ENCODE results near the gene FKBP15. TPM values are rescaled to one million over a fixed set of nuclear protein-coding genes. Genes with fewer than 3 reads are reported as not detected.

FKBP15 gene
- total RNA-seq, 4 donors from 2014 or later = 25.7 to 43.8 (median 29.2) TPM

DNA sequence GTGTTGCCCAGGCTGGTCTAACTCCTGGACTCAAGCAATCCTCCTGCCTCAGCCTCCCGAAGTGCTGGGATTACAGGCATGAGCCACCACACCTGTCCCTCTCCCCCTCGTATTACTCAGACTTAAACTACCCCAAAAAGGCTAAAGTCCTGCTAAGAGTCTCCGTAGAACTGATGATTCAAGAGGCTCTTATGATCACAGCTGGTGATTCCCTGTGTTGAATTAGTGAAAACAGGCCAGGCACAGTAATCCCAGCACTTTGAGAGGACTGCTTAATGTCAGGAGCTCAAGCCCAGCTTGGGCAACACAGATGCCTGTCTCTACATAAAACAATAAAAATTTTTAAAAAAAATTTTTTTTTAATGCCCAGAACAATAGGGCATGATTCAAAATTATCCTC is 45.1 kb upstream of the FKBP15 start:
- Histone ChIP-seq H3K27me3 (no peaks in the 10 kb centered on the region), H3K36me3 (peaks cover 0 to 93% (median 23%) of the 10 kb centered on the region in 3 donors), H3K4me1 (no peaks in the 10 kb centered on the region), H3K4me3 (no peak overlapping the region), H3K9me3 (no peaks in the 10 kb centered on the region), H3K27ac (no peak overlapping the region)
- DNase-seq (ENCODE audit: low spot score in 2 of 2) = no peak
- no peak for TF ChIP-seq POLR2A (IDR thresholded peaks at IDR 0.05)
- TF ChIP-seq EP300 (IDR thresholded peaks at IDR 0.05) = no peak
- TF ChIP-seq, protein P1, sequence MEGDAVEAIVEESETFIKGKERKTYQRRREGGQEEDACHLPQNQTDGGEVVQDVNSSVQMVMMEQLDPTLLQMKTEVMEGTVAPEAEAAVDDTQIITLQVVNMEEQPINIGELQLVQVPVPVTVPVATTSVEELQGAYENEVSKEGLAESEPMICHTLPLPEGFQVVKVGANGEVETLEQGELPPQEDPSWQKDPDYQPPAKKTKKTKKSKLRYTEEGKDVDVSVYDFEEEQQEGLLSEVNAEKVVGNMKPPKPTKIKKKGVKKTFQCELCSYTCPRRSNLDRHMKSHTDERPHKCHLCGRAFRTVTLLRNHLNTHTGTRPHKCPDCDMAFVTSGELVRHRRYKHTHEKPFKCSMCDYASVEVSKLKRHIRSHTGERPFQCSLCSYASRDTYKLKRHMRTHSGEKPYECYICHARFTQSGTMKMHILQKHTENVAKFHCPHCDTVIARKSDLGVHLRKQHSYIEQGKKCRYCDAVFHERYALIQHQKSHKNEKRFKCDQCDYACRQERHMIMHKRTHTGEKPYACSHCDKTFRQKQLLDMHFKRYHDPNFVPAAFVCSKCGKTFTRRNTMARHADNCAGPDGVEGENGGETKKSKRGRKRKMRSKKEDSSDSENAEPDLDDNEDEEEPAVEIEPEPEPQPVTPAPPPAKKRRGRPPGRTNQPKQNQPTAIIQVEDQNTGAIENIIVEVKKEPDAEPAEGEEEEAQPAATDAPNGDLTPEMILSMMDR (IDR thresholded peaks at IDR 0.05) = no peak
- 83 to 90% methylated on average over 3 of the region's 3 CpGs for WGBS, 2 donors

DNA sequence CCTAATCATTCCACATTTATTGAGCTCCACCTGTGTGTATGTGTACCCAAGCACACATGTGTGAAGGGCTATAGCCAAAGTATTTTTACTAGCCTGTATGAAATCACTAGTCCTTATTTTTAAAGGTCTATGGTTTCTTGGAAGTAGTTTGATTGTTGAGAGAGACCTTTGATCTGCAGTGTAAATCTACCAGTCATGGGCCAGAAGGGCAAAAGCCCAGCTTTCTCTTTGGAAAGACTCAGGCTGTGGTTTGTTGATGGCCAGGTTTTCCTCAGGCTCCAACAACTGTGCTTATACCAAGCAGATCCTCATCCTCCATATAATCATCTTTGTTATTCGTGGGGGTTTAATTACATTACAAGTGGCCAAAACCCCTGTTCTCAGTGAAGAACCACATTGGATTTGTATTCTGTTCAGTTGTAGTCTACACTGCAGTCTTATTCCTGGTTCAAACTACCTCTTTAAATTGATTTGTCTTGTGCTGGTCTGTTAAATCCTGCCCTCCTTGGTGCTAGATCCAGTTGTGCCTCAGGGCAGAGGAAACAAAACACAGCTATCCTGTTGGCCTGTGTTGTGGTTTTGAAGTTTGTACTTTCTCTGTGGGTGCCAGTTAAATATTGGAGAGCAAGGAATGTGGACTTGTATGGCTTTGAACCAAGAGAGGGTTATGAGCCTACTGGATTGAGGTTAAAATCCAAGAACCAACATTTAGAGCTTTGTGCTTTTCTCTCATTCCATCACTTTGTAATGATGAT is 41.0 kb upstream of the FKBP15 start:
- Histone ChIP-seq H3K4me1 (no peaks in the 10 kb centered on the region), H3K27ac (no peak overlapping the region), H3K4me3 (no peak overlapping the region), H3K36me3 (peaks cover 0 to 88% (median 0%) of the 10 kb centered on the region in 3 donors), H3K9me3 (no peaks in the 10 kb centered on the region), H3K27me3 (no peaks in the 10 kb centered on the region)
- no peak for DNase-seq (ENCODE audit: low spot score in 2 of 2)
- TF ChIP-seq, protein P1 (IDR thresholded peaks at IDR 0.05) = no peak
- TF ChIP-seq POLR2A (IDR thresholded peaks at IDR 0.05) (no peak), EP300 (IDR thresholded peaks at IDR 0.05) (no peak)
- 81 to 91% methylated on average over 1 of the region's 1 CpG for WGBS, 2 donors

DNA sequence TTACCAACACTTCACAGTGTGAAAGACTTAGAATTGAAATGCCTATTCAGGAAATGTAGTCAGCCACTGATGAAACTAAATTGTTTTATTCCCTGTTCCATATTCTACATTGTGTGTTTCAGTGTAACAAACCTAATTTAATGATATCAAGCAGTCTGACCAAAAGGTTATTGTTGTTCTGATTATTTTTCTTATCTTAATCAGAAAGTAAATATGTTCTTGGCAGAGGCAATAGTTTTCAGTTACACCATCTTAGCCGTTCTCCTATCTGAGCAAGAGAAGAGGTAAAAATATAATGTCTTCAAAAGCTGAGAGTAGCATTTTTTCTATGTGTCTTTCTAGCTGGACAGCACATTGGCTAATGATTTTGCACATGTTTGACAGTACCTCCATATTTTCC is 37.2 kb upstream of the FKBP15 start:
- H3K36me3 ChIP-seq = peaks cover 0 to 71% (median 0%) of the 10 kb centered on the region in 3 donors
- H3K4me3 ChIP-seq = no peak overlapping the region
- no peaks in the 10 kb centered on the region for H3K4me1 ChIP-seq
- no peak overlapping the region for H3K27ac ChIP-seq
- H3K9me3 ChIP-seq = no peaks in the 10 kb centered on the region
- no peak for DNase-seq (ENCODE audit: low spot score in 2 of 2)
- 80 to 86% methylated on average over 1 of the region's 1 CpG for WGBS, 2 donors
- TF ChIP-seq EP300 (IDR thresholded peaks at IDR 0.05) (no peak), POLR2A (IDR thresholded peaks at IDR 0.05) (no peak)
- TF ChIP-seq, protein P1 (IDR thresholded peaks at IDR 0.05) = no peak
- H3K27me3 ChIP-seq = no peaks in the 10 kb centered on the region

DNA sequence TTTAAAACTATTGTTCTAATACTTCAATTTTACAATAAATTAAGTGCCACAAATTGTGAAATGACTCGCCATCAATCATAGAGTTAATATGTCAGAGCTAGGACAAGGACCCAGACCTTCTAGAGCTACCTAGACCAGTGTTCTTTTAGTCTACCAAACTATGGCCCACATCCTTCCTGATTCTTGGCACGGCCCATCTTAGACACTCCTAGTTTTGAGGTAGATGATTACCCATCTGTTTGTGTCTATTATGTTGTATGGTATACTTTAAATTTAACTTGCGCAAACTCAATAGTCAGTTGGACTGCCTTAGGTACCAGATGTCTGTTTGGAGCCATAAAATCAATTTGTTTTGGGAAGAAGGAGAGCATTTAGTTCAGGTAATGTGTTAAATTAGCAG is 36.8 kb upstream of the FKBP15 start:
- H3K27ac ChIP-seq = no peak overlapping the region
- H3K27me3 ChIP-seq = no peaks in the 10 kb centered on the region
- H3K4me1 ChIP-seq = no peaks in the 10 kb centered on the region
- 95 to 98% methylated on average over 3 of the region's 3 CpGs for WGBS, 2 donors
- no peak overlapping the region for H3K4me3 ChIP-seq
- no peak for DNase-seq (ENCODE audit: low spot score in 2 of 2)
- TF ChIP-seq POLR2A (IDR thresholded peaks at IDR 0.05) (no peak), EP300 (IDR thresholded peaks at IDR 0.05) (no peak)
- TF ChIP-seq, protein P1 (IDR thresholded peaks at IDR 0.05) = no peak
- H3K9me3 ChIP-seq = no peaks in the 10 kb centered on the region
- peaks cover 0 to 67% (median 0%) of the 10 kb centered on the region in 3 donors for H3K36me3 ChIP-seq

DNA sequence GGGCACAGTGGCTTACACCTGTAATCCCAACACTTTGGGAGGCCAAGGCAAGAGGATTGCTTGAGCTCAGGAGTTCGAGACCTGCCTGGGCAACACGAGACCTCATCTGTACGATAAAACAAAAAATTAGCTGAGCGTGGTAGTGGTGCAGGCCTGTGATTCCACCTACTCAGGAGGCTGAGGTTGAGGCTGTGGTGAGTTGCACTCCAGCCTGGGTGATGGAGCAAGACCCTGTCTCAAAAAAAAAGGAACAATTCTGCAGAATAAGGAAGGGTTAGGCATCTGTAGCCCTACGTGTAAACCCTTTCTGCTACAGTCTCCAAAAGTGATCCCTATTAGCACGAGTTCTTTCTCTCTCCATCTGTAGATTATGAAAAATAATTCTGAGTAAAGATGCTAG is 34.4 kb upstream of the FKBP15 start:
- H3K4me1 ChIP-seq = no peaks in the 10 kb centered on the region
- H3K9me3 ChIP-seq = no peaks in the 10 kb centered on the region
- TF ChIP-seq, protein P1 (IDR thresholded peaks at IDR 0.05) = no peak
- TF ChIP-seq EP300 (IDR thresholded peaks at IDR 0.05) = no peak
- no peak for TF ChIP-seq POLR2A (IDR thresholded peaks at IDR 0.05)
- H3K36me3 ChIP-seq = peaks cover 0 to 44% (median 0%) of the 10 kb centered on the region in 3 donors
- WGBS, 2 donors = 78 to 86% methylated on average over 6 of the region's 6 CpGs
- DNase-seq (ENCODE audit: low spot score in 2 of 2) = no peak
- H3K27me3 ChIP-seq = no peaks in the 10 kb centered on the region
- no peak overlapping the region for H3K27ac ChIP-seq
- H3K4me3 ChIP-seq = no peak overlapping the region
